HepG2 (cell line): ENCODE results near the gene LEFTY2.
A peak's percentile ranks its signal among the peaks of the same experiment; 100 is the strongest.

Source experiments
- CBX5 ChIP-seq: sonication (generic); formaldehyde crosslinking; IDR thresholded peaks from 2 replicates; pipeline ENCODE4 v1.4.0; 2020; ENCODE audit warnings: missing genetic modification reagents, borderline replicate concordance
- TF ChIP-seq, protein P1 (sequence below): sonication (generic); formaldehyde crosslinking; IDR thresholded peaks from 2 replicates; pipeline ENCODE4 v1.5.1; 2020; ENCODE audit warnings: mild to moderate bottlenecking, missing genetic modification reagents, moderate library complexity
- TF ChIP-seq, protein P2 (sequence below): sonication (generic); formaldehyde crosslinking; IDR thresholded peaks from 2 replicates; pipeline ENCODE4 v1.9.0; 2021; ENCODE audit warnings: missing genetic modification reagents, borderline replicate concordance

GRCh38 chr1:225962440-225962975, 21.5 kb upstream of the LEFTY2 start:
- TF ChIP-seq, protein P1, sequence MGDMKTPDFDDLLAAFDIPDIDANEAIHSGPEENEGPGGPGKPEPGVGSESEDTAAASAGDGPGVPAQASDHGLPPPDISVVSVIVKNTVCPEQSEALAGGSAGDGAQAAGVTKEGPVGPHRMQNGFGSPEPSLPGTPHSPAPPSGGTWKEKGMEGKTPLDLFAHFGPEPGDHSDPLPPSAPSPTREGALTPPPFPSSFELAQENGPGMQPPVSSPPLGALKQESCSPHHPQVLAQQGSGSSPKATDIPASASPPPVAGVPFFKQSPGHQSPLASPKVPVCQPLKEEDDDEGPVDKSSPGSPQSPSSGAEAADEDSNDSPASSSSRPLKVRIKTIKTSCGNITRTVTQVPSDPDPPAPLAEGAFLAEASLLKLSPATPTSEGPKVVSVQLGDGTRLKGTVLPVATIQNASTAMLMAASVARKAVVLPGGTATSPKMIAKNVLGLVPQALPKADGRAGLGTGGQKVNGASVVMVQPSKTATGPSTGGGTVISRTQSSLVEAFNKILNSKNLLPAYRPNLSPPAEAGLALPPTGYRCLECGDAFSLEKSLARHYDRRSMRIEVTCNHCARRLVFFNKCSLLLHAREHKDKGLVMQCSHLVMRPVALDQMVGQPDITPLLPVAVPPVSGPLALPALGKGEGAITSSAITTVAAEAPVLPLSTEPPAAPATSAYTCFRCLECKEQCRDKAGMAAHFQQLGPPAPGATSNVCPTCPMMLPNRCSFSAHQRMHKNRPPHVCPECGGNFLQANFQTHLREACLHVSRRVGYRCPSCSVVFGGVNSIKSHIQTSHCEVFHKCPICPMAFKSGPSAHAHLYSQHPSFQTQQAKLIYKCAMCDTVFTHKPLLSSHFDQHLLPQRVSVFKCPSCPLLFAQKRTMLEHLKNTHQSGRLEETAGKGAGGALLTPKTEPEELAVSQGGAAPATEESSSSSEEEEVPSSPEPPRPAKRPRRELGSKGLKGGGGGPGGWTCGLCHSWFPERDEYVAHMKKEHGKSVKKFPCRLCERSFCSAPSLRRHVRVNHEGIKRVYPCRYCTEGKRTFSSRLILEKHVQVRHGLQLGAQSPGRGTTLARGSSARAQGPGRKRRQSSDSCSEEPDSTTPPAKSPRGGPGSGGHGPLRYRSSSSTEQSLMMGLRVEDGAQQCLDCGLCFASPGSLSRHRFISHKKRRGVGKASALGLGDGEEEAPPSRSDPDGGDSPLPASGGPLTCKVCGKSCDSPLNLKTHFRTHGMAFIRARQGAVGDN (CRISPR knock-in tag) = peak; percentile 39
- TF ChIP-seq, protein P2, sequence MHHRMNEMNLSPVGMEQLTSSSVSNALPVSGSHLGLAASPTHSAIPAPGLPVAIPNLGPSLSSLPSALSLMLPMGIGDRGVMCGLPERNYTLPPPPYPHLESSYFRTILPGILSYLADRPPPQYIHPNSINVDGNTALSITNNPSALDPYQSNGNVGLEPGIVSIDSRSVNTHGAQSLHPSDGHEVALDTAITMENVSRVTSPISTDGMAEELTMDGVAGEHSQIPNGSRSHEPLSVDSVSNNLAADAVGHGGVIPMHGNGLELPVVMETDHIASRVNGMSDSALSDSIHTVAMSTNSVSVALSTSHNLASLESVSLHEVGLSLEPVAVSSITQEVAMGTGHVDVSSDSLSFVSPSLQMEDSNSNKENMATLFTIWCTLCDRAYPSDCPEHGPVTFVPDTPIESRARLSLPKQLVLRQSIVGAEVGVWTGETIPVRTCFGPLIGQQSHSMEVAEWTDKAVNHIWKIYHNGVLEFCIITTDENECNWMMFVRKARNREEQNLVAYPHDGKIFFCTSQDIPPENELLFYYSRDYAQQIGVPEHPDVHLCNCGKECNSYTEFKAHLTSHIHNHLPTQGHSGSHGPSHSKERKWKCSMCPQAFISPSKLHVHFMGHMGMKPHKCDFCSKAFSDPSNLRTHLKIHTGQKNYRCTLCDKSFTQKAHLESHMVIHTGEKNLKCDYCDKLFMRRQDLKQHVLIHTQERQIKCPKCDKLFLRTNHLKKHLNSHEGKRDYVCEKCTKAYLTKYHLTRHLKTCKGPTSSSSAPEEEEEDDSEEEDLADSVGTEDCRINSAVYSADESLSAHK = no peak
- 0 out of 2 replicates have a peak, but pooled peaks have one; percentile 24 for TF ChIP-seq CBX5 (CRISPR knock-in tag)
